T47D (cell line): ENCODE results near the gene SCN3B.
"Not testable (repeated sequence)": the region's sequence is repeated elsewhere in the genome, so short reads cannot be mapped to it uniquely, and the experiment has no call there.

Source experiments
- DNase-seq, 2 experiments: peaks; one replicate each; pipeline versions ENCODE4 v3.0.0 to v3.0.0-alpha.2; 2011 to 2012; ENCODE audit warnings: low read depth in 1 of 2, low spot score in 1 of 2
- JUND ChIP-seq: IDR thresholded peaks from 2 replicates; pipeline ENCODE4 v1.6.1; 2012; ENCODE audit warnings: low read depth
- in situ Hi-C: cut with HindIII; loops from 2 replicates; pipeline ENCODE4 v1.10.0; 2016; ENCODE audit warnings: low sequenced_read_pairs, low pct_unique_long_range_greater_than_20kb

Gene SCN3B

GRCh38 chr11:123682696-123683410 is 28.4 kb upstream of the SCN3B start:
- no peak for TF ChIP-seq JUND
- in situ Hi-C loops: no loop called here
- no peak for DNase-seq

- in situ Hi-C loops: no loop called here
- DNase-seq: no peak
- TF ChIP-seq JUND: no peak
Measured at GRCh38 chr11:123681030-123681429, 26.6 kb upstream of the SCN3B start.

GRCh38 chr11:123678246-123678645 is 23.8 kb upstream of the SCN3B start:
- in situ Hi-C loops: no loop called here
- no peak for TF ChIP-seq JUND
- no peak for DNase-seq

- no peak for DNase-seq
- in situ Hi-C loops: no loop called here
- no peak for TF ChIP-seq JUND
Measured at GRCh38 chr11:123677510-123677909, 23.1 kb upstream of the SCN3B start.

- TF ChIP-seq JUND: no peak
- peak in 1 of 2 experiments; percentile 59 for DNase-seq
- in situ Hi-C loops: no loop called here
Measured at GRCh38 chr11:123674297-123674696, 19.9 kb upstream of the SCN3B start.

GRCh38 chr11:123672568-123672967 is 18.1 kb upstream of the SCN3B start:
- in situ Hi-C loops: no loop called here
- TF ChIP-seq JUND: no peak
- DNase-seq: no peak

GRCh38 chr11:123671534-123671933 is 17.1 kb upstream of the SCN3B start:
- in situ Hi-C loops: no loop called here
- no peak for DNase-seq
- TF ChIP-seq JUND: no peak

- in situ Hi-C loops: no loop called here
- TF ChIP-seq JUND: no peak
- no peak for DNase-seq
Measured at GRCh38 chr11:123670081-123670480, 15.7 kb upstream of the SCN3B start.

GRCh38 chr11:123665306-123665705 is 10.9 kb upstream of the SCN3B start:
- in situ Hi-C loops: no loop called here
- no peak for TF ChIP-seq JUND
- no peak for DNase-seq

GRCh38 chr11:123659965-123660364 is 5.5 kb upstream of the SCN3B start:
- DNase-seq, in situ Hi-C loops: not testable (repeated sequence)

GRCh38 chr11:123659311-123659710 is 4.9 kb upstream of the SCN3B start:
- in situ Hi-C loops: no loop called here
- no peak for TF ChIP-seq JUND
- no peak for DNase-seq

GRCh38 chr11:123653827-123654565 is 428 bp downstream of the SCN3B start:
- TF ChIP-seq JUND: no peak
- DNase-seq: no peak
- in situ Hi-C loops: no loop called here

GRCh38 chr11:123653483-123653826 is 969 bp downstream of the SCN3B start:
- in situ Hi-C loops: no loop called here
- DNase-seq: no peak
- TF ChIP-seq JUND: no peak
